Measurements from ENCODE around the gene TUBB4B.
A peak's percentile ranks its signal among the peaks of the same experiment; 100 is the strongest.

DNA sequence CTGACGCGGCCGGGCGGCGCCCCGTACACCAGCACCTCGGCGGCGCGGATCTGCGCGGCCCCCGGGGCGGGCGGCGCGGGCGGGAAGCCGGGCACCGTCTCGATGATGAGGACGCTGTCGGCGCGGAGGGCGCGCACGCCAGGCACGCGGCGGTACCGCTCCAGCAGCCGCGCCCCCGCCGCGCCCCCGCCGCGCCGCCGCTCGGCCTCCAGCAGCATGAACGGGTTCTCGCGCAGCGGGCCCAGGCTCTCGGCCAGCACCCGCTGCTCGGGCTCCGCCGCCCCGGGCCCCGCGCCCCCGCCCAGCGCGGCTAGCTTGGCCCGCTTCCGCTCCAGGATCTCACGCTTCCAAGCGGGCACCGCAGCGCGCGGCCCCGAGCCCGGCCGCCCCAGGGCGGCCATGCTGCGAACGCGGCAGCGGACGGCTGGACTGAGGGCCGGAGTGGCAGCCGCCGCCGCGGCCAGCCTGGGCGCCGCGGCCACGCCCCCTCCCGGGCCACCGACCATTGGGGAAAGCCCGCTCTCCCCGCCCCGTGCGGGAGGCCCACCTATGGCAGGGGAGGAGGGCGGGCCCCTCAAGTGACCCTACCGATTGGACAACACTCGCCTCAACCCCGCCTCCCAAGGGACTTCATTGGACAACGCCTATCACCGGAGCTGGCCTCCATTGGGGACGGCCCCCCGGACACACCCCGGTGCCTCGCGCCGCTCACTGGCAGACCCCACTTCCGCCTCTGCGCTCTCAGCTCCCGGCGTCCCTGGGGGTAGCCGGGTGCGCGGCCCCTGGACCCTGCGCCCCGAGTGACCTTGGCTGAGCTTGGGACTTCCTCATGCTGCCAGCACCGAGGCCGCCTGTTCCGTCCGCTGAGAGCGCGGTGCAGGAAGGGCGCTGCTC is 40.5 kb upstream of the TUBB4B start, which contains the start of gene TPRN:
- TF ChIP-seq POLR2AphosphoS5 (IDR thresholded peaks at IDR 0.05; ENCODE audit: low read depth, low read length), result peak; percentile 86
- peak; percentile 98 for TF ChIP-seq TAF1 (IDR thresholded peaks at IDR 0.05; ENCODE audit: borderline replicate concordance, insufficient read depth, low read length)
- TF ChIP-seq, protein P1, sequence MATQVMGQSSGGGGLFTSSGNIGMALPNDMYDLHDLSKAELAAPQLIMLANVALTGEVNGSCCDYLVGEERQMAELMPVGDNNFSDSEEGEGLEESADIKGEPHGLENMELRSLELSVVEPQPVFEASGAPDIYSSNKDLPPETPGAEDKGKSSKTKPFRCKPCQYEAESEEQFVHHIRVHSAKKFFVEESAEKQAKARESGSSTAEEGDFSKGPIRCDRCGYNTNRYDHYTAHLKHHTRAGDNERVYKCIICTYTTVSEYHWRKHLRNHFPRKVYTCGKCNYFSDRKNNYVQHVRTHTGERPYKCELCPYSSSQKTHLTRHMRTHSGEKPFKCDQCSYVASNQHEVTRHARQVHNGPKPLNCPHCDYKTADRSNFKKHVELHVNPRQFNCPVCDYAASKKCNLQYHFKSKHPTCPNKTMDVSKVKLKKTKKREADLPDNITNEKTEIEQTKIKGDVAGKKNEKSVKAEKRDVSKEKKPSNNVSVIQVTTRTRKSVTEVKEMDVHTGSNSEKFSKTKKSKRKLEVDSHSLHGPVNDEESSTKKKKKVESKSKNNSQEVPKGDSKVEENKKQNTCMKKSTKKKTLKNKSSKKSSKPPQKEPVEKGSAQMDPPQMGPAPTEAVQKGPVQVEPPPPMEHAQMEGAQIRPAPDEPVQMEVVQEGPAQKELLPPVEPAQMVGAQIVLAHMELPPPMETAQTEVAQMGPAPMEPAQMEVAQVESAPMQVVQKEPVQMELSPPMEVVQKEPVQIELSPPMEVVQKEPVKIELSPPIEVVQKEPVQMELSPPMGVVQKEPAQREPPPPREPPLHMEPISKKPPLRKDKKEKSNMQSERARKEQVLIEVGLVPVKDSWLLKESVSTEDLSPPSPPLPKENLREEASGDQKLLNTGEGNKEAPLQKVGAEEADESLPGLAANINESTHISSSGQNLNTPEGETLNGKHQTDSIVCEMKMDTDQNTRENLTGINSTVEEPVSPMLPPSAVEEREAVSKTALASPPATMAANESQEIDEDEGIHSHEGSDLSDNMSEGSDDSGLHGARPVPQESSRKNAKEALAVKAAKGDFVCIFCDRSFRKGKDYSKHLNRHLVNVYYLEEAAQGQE (IDR thresholded peaks at IDR 0.05; ENCODE audit: insufficient read depth in 1 of 2, low read depth in 2 of 2, low read length in 2 of 2), result 0 out of 4 replicates have a peak, but pooled peaks have one; percentile 14 to 63
- TF ChIP-seq SIN3A (IDR thresholded peaks at IDR 0.05; ENCODE audit: borderline replicate concordance, insufficient read depth, low read length), result no peak
- no peak for TF ChIP-seq FOXP2 (optimal IDR thresholded peaks at IDR 0.05; ENCODE audit: borderline replicate concordance, extremely low read depth, extremely low read length, insufficient read depth)

All from PFSK-1 (cell line).